ENCODE data around the gene STK16.
A peak's percentile ranks its signal among the peaks of the same experiment; 100 is the strongest.

DNA sequence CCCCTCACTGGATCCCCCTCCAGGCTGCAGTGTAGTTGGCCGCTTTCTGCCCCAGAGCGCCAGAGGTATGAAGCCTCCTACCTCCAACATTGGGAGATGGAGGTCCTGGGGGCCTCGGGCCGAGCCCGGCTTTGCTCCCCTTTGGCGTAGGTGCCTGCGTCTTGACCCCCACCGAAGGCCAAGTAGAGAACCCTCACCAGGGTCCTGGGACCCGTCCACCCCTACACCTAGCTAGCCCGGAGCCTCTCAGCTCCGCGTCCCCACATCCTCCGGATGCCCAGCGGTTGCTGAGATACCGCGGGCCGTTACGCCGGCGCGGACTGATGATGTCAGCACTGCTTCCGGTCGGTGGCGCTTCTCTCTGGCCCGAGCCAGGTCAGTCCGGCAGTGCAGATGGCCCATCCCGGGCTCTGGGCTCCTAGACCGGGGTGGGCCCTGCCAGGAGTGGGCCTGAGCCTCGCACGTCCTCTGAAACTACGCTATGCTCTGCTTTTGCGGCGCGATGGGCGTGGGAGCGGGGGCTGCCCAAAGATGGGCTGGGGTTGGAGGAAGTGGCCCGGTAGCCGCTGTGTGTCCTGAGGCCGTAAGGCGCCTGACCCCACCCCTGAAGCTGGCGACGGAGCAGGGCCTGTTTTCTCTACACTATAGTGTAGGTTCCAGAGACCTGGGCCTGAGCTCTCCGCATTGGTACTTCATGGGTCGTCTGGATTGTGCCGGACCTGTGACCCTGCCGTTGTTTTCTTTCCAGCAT is at the start of gene STK16, which contains the start of gene GLB1L:
- TF ChIP-seq, protein P1, sequence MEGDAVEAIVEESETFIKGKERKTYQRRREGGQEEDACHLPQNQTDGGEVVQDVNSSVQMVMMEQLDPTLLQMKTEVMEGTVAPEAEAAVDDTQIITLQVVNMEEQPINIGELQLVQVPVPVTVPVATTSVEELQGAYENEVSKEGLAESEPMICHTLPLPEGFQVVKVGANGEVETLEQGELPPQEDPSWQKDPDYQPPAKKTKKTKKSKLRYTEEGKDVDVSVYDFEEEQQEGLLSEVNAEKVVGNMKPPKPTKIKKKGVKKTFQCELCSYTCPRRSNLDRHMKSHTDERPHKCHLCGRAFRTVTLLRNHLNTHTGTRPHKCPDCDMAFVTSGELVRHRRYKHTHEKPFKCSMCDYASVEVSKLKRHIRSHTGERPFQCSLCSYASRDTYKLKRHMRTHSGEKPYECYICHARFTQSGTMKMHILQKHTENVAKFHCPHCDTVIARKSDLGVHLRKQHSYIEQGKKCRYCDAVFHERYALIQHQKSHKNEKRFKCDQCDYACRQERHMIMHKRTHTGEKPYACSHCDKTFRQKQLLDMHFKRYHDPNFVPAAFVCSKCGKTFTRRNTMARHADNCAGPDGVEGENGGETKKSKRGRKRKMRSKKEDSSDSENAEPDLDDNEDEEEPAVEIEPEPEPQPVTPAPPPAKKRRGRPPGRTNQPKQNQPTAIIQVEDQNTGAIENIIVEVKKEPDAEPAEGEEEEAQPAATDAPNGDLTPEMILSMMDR (IDR thresholded peaks at IDR 0.05) = no peak
- TF ChIP-seq POLR2AphosphoS5 (IDR thresholded peaks at IDR 0.05) = peak; percentile 95 to 98 (median 95)
- TF ChIP-seq POLR2A (IDR thresholded peaks at IDR 0.05) = peak; percentile 91

Measured in transverse colon (tissue), 4 donors.